A549 (cell line): ENCODE results near the gene HNRNPK. TPM values are rescaled to one million over a fixed set of nuclear protein-coding genes. Genes with fewer than 3 reads are reported as not detected.

ENCODE experiments used
- ATAC-seq, 2 experiments: fragments of 200-7000 bp in 1 of 2; fragments of >200 bp in 1 of 2; cut with Nextera tagmentation in 1 of 2; cut with Tn5 transposase in 1 of 2; 3 replicates each; pipeline versions ENCODE4 v1.8.0 to v1.9.1; 2018 to 2020; ENCODE audit warnings: mild to moderate bottlenecking in 1 of 2, moderate library complexity in 1 of 2
- CTCF ChIA-PET: fragments of 300-600 bp; sonication (Branson Sonifier 250); formaldehyde crosslinking; extraction: SDS; loops from one replicate; lab custom pipeline; 2021; ENCODE audit warnings: antibody characterized with exemption, inconsistent platforms; lab: Yijun Ruan, JAX
- POLR2A ChIA-PET: fragments of 350-600 bp; formaldehyde crosslinking; extraction: SDS; loops from one replicate; lab custom pipeline; 2021; ENCODE audit warnings: antibody characterized with exemption, inconsistent platforms; lab: Yijun Ruan, JAX
- DNase-seq, 2 experiments: peaks; one replicate each; pipeline versions ENCODE4 v3.0.0 to v3.0.0-alpha.2; 2011 to 2016; ENCODE audit warnings: low read depth in 1 of 2, low spot score in 1 of 2
- FAIRE-seq: peaks from 2 replicates; lab custom pipeline; 2011; peaks lifted over from hg19 to GRCh38; lab: Jason Lieb, UNC
- H3K27ac ChIP-seq, 2 experiments: fragments of >200 bp; sonication (Bioruptor Twin); formaldehyde crosslinking; 3 replicates each; pipeline ENCODE4 v1.5.1; 2016 to 2017
- H3K4me1 ChIP-seq: fragments of >200 bp; sonication (Bioruptor Twin); formaldehyde crosslinking; 3 replicates; pipeline ENCODE4 v1.6.1; 2016
- H3K4me2 ChIP-seq: fragments of >200 bp; sonication (Bioruptor Twin); formaldehyde crosslinking; 3 replicates; pipeline ENCODE4 v1.6.1; 2016
- H3K4me3 ChIP-seq: fragments of >200 bp; sonication (Bioruptor Twin); formaldehyde crosslinking; 3 replicates; pipeline ENCODE4 v1.5.1; 2016
- H3K9me3 ChIP-seq: fragments of >200 bp; sonication (Bioruptor Twin); formaldehyde crosslinking; 3 replicates; pipeline ENCODE4 v1.6.1; 2016
- CEBPB ChIP-seq, 2 experiments: fragments of >200 bp in 1 of 2; sonication (Bioruptor Twin) in 1 of 2; formaldehyde crosslinking in 1 of 2; IDR thresholded peaks; 2 replicates each; pipeline ENCODE4 v1.6.1; 2012 to 2016
- CHD2 ChIP-seq: fragments of 150-350 bp; IDR thresholded peaks from 2 replicates; pipeline ENCODE4 v1.6.1; 2014; ENCODE audit warnings: low read length; ENCODE audit not compliant: partially characterized antibody
- EP300 ChIP-seq, 2 experiments: fragments of >200 bp; sonication (Bioruptor Twin); formaldehyde crosslinking; IDR thresholded peaks; 2 replicates in 1 of 2; 3 replicates in 1 of 2; pipeline ENCODE4 v1.6.1; 2016 to 2017
- FOSB ChIP-seq: fragments of 250-450 bp; sonication (Bioruptor Pico); IDR thresholded peaks from 2 replicates; pipeline ENCODE4 v1.5.0; 2020; ENCODE audit warnings: mild to moderate bottlenecking, moderate library complexity
- GATA3 ChIP-seq: IDR thresholded peaks from 2 replicates; pipeline ENCODE4 v1.6.1; 2012; ENCODE audit warnings: borderline replicate concordance
- HEYL ChIP-seq: fragments of 250-450 bp; sonication (Bioruptor Pico); IDR thresholded peaks from 2 replicates; pipeline ENCODE4 v1.8.0; 2021; ENCODE audit warnings: mild to moderate bottlenecking, moderate library complexity
- HOXB13 ChIP-seq: fragments of 250-450 bp; sonication (Bioruptor Pico); IDR thresholded peaks from 2 replicates; pipeline ENCODE4 v1.5.0; 2020; ENCODE audit warnings: low read depth, mild to moderate bottlenecking, moderate library complexity
- JUN ChIP-seq, 2 experiments: fragments of >200 bp; sonication (Bioruptor Twin); formaldehyde crosslinking; IDR thresholded peaks; 2 replicates in 1 of 2; 3 replicates in 1 of 2; pipeline ENCODE4 v1.6.1; 2016 to 2017
- MAZ ChIP-seq: fragments of 150-350 bp; IDR thresholded peaks from 2 replicates; pipeline ENCODE4 v1.6.1; 2014; ENCODE audit warnings: antibody characterized with exemption, low read depth, low read length, borderline replicate concordance
- NFE2L2 ChIP-seq: fragments of 150-350 bp; conservative IDR thresholded peaks from 2 replicates; pipeline ENCODE4 v1.6.1; 2014; ENCODE audit warnings: low read length
- NPAS2 ChIP-seq: fragments of 250-450 bp; sonication (Bioruptor Pico); IDR thresholded peaks from 2 replicates; pipeline ENCODE4 v1.8.0; 2022; ENCODE audit warnings: mild to moderate bottlenecking, moderate library complexity, borderline replicate concordance
- PHF8 ChIP-seq: fragments of 200-600 bp; sonication (generic); IDR thresholded peaks from 2 replicates; pipeline ENCODE4 v1.6.1; 2016; ENCODE audit warnings: low read depth, mild to moderate bottlenecking, antibody characterized with exemption, moderate library complexity, borderline replicate concordance
- REST ChIP-seq: fragments of 200-600 bp; sonication (generic); IDR thresholded peaks from 2 replicates; pipeline ENCODE4 v1.6.1; 2016; ENCODE audit warnings: antibody characterized with exemption, mild to moderate bottlenecking, moderate library complexity
- RFX5 ChIP-seq: fragments of 450-650 bp; IDR thresholded peaks from 2 replicates; pipeline ENCODE4 v1.7.1; 2014; ENCODE audit warnings: antibody characterized with exemption, mild to moderate bottlenecking, moderate library complexity
- RNF2 ChIP-seq: fragments of 200-600 bp; sonication (generic); IDR thresholded peaks from 2 replicates; pipeline ENCODE4 v1.6.1; 2016; ENCODE audit warnings: low read depth, mild to moderate bottlenecking, antibody characterized with exemption, moderate library complexity, borderline replicate concordance
- SMC3 ChIP-seq: fragments of >200 bp; sonication (Bioruptor Twin); formaldehyde crosslinking; IDR thresholded peaks from 3 replicates; pipeline ENCODE4 v1.6.1; 2018; ENCODE audit warnings: inconsistent platforms
- USF2 ChIP-seq: fragments of 450-650 bp; IDR thresholded peaks from 2 replicates; pipeline ENCODE4 v1.6.1; 2014; ENCODE audit warnings: antibody characterized with exemption
- WGBS: methylation state at CpG from one replicate; pipeline ENCODE4 v1.1.6; 2017; ENCODE audit errors: missing lambda C conversion rate; 5-methylcytosine and 5-hydroxymethylcytosine counted together
- polyA plus RNA-seq, 4 experiments: library from polyadenylated mRNA; depleted of rRNA in 3 of 4; stranded (reverse); fragments of >200 nt; fragmentation: RNase III in 1 of 4; extraction: RNeasy Plus Mini Kit Qiagen cat#74134 plus additional on column Dnase treatment in 1 of 4; gene quantifications; 2 replicates in 3 of 4; 3 replicates in 1 of 4; pipeline ENCODE4 v1.2.3, GENCODE V29; 2011 to 2017

The HNRNPK gene
- polyA plus RNA-seq, 2 of the 4 experiments (the other 2 are of a cell fraction), result 682 to 699 TPM

GRCh38 chr9:84024041-84024575, 44.1 kb upstream of the HNRNPK start (continued):
- no peak for TF ChIP-seq REST
- TF ChIP-seq RNF2, result no peak
- TF ChIP-seq NFE2L2, result no peak
- no peak for TF ChIP-seq MAZ
- TF ChIP-seq GATA3, result no peak
- TF ChIP-seq CHD2, result no peak
- TF ChIP-seq JUN (IDR thresholded peaks at IDR 0.05), result no peak
- no peak for TF ChIP-seq USF2
- no peak for TF ChIP-seq CEBPB (IDR thresholded peaks at IDR 0.05)

- DNase-seq (no peak), ATAC-seq (no peak), FAIRE-seq (no peak)
- Histone ChIP-seq H3K4me3 (no peak overlapping the region), H3K9me3 (peaks cover 3% of the 10 kb centered on the region; the same call in 1 of the 3 replicates), H3K4me1 (no peaks in the 10 kb centered on the region), H3K4me2 (no peak overlapping the region), H3K27ac (no peak overlapping the region)
- WGBS, result 94% methylated on average over 2 of the region's 2 CpGs
- ChIA-PET CTCF (interaction anchor here (0.7 to 1.3 kb wide), 4 partner anchors 11 to 169 kb away, joined by 3 read pairs; no protein-coding TSS in a partner anchor), POLR2A (no interaction called here)
- TF ChIP-seq REST (no peak), HEYL (CRISPR knock-in tag) (no peak), CEBPB (IDR thresholded peaks at IDR 0.05) (no peak), PHF8 (no peak), EP300 (IDR thresholded peaks at IDR 0.05) (no peak), SMC3 (no peak), MAZ (no peak), HOXB13 (no peak), RFX5 (no peak), NPAS2 (no peak), FOSB (no peak)
Observed at GRCh38 chr9:84007662-84008061, 27.6 kb upstream of the HNRNPK start.
